Testis (tissue), 3 donors: ENCODE data around the gene STK39. TPM values are rescaled to one million over a fixed set of nuclear protein-coding genes. Genes with fewer than 3 reads are reported as not detected.
A peak's percentile ranks its signal among the peaks of the same experiment; 100 is the strongest.

Experiments used
- DNase-seq: peaks from one replicate; pipeline ENCODE4 v3.0.0-alpha.2; 2019
- H3K27ac ChIP-seq, 2 donors: fragments of 200-600 bp; sonication (generic); one replicate each; pipeline ENCODE4 v1.5.1; 2019
- H3K27me3 ChIP-seq: fragments of 200-600 bp; sonication (generic); one replicate; pipeline ENCODE4 v1.5.1; 2019
- H3K36me3 ChIP-seq: fragments of 200-600 bp; sonication (generic); one replicate; pipeline ENCODE4 v1.5.1; 2017; ENCODE audit warnings: low read depth; ENCODE audit errors: missing control alignments
- H3K4me1 ChIP-seq: fragments of 200-600 bp; sonication (generic); one replicate; pipeline ENCODE4 v1.5.1; 2019
- H3K4me3 ChIP-seq, 2 donors: fragments of 200-600 bp; sonication (generic); one replicate each; pipeline ENCODE4 v1.5.1; 2017 to 2019
- H3K9me3 ChIP-seq: fragments of 200-600 bp; sonication (generic); one replicate; pipeline ENCODE4 v1.5.1; 2017
- POLR2A ChIP-seq: fragments of 450-650 bp; IDR thresholded peaks from one replicate; pipeline ENCODE4 v1.6.1; 2017; ENCODE audit warnings: antibody characterized with exemption, mild to moderate bottlenecking, moderate library complexity
- WGBS, 2 donors: methylation state at CpG; one replicate each; pipeline ENCODE4 v1.1.5; 2018; 5-methylcytosine and 5-hydroxymethylcytosine counted together
- intact Hi-C: fragments of 100-400 bp; cut with DNase I; formaldehyde crosslinking; loops from one replicate; pipeline ENCODE4 v1.15.1; 2023; ENCODE audit warnings: low total_unique reads
- polyA plus RNA-seq: library from polyadenylated mRNA; stranded (reverse); fragments of 350-450 nt; fragmentation: Illumina TruSeq; extraction: RNeasy Lipid Tissue Mini Kit (QIAGEN cat#74804); gene quantifications from one replicate; pipeline ENCODE4 v1.2.3, GENCODE V29; 2014; ENCODE audit warnings: low read depth, low replicate concordance; ENCODE audit not compliant: insufficient read depth
- total RNA-seq, 2 donors: library from RNA; depleted of rRNA; stranded (reverse); fragments of >200 nt; gene quantifications; one replicate each; pipeline ENCODE4 v1.2.3, GENCODE V29; 2016
- TF ChIP-seq, protein P1 (sequence below), 3 experiments: fragments of 450-650 bp in 2 of 3; fragments of 200-600 bp in 1 of 3; sonication (generic) in 1 of 3; IDR thresholded peaks; one replicate each; pipeline ENCODE4 v1.5.1; 2016 to 2019; ENCODE audit warnings: antibody characterized with exemption in 3 of 3, mild to moderate bottlenecking in 2 of 3, moderate library complexity in 1 of 3

The STK39 gene
- total and polyA plus RNA-seq, 3 donors from 2014 or later: 26.4 to 70.7 (median 41.8) TPM

DNA sequence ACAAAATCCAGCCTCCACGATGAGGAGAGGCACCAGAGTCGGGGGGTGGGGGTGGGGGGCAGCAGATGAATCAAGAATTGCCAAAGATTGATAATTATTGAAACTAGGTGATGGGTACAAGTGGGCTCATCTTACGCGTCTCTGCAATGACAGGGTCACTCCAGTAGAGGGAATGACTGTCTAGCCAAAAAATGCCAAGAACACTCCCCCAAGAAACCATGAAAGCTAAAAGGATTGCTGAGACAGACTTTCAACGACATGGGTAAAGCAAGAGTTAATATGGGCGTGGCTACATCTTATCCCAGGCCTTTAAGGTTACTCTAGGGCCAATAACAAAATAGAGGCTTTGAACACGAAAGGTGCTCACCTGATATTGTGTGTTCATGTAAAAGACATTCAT is 86.5 kb downstream of the STK39 start:
- Histone ChIP-seq H3K4me3 (no peak overlapping the region), H3K27ac (peak overlapping the region in 1 of 2 donors; percentile 1), H3K36me3 (no peaks in the 10 kb centered on the region), H3K27me3 (no peaks in the 10 kb centered on the region), H3K4me1 (peaks cover 11% of the 10 kb centered on the region), H3K9me3 (no peaks in the 10 kb centered on the region)
- intact Hi-C loops: no loop called here
- 79 to 80% methylated on average over 7 of the region's 7 CpGs for WGBS, 2 donors
- TF ChIP-seq, protein P1, sequence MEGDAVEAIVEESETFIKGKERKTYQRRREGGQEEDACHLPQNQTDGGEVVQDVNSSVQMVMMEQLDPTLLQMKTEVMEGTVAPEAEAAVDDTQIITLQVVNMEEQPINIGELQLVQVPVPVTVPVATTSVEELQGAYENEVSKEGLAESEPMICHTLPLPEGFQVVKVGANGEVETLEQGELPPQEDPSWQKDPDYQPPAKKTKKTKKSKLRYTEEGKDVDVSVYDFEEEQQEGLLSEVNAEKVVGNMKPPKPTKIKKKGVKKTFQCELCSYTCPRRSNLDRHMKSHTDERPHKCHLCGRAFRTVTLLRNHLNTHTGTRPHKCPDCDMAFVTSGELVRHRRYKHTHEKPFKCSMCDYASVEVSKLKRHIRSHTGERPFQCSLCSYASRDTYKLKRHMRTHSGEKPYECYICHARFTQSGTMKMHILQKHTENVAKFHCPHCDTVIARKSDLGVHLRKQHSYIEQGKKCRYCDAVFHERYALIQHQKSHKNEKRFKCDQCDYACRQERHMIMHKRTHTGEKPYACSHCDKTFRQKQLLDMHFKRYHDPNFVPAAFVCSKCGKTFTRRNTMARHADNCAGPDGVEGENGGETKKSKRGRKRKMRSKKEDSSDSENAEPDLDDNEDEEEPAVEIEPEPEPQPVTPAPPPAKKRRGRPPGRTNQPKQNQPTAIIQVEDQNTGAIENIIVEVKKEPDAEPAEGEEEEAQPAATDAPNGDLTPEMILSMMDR (IDR thresholded peaks at IDR 0.05): peak in 1 of 3 experiments; percentile 13
- no peak for TF ChIP-seq POLR2A
- no peak for DNase-seq

DNA sequence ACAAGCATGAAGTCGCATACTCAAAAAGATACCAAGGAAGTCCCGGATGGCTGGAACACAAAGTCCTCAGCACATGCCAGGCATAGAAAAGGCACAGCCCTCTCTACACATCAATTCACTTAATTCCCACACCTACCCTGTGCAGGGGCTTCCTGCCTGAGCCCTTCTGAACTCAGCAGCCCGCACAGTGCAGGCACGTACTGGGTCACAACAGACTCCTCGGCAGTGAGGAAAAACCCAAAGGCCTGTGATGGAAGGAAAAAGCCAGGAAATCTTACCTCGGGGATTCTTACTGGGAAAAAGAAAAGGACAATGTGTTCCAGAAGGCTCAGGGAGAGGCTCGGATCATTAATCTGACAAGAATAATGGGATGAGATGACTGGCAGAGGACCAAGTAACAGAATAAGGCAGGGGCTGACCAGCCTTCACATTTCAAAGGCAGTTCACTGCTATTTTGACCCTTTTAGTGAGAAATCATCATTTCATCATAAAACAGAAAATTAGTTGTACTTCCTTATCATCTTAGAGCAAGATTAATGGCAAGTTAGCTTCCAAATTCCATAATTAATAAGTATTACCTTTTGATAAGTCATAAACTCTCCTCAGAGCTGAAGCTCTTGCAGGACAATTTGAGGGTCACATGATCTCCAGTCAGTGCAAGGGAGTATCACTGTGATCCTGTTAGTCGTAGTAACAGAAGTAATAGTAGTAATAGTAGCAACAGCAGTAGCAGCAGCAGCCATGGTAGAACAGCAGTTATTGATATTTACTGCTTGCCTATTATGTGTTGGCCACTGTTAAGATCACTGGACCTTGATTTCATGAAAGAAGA is 87.4 kb downstream of the STK39 start:
- WGBS, 2 donors: 38 to 43% methylated on average over 8 of the region's 8 CpGs
- H3K4me3 ChIP-seq: no peak overlapping the region
- intact Hi-C loops: no loop called here
- peak; percentile 17 for DNase-seq
- peaks cover 11% of the 10 kb centered on the region for H3K4me1 ChIP-seq
- no peak for TF ChIP-seq POLR2A
- TF ChIP-seq, protein P1 (IDR thresholded peaks at IDR 0.05): no peak
- H3K36me3 ChIP-seq: no peaks in the 10 kb centered on the region
- H3K9me3 ChIP-seq: no peaks in the 10 kb centered on the region
- H3K27me3 ChIP-seq: no peaks in the 10 kb centered on the region
- H3K27ac ChIP-seq: peak overlapping the region; percentile 1 to 18

DNA sequence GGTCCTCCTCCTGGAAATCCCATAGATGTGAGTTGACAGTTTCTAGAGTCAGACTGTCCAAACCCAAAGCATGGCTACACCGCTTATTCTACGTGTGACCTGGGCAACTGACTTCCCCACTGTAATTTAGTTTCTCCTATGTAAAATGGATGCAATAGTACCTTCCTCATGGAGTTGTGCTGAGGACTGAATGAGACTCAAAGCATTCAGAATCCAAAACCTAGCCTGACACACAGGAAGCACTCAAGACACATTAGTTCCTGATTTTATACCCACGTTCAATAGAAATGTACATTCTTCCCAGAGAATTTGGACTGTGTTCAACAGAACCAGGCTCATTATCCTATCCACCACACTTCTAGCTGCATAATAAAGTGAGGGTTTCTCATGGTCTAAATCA is 88.8 kb downstream of the STK39 start:
- Histone ChIP-seq H3K4me1 (peaks cover 11% of the 10 kb centered on the region), H3K27me3 (no peaks in the 10 kb centered on the region), H3K9me3 (no peaks in the 10 kb centered on the region), H3K27ac (no peak overlapping the region), H3K4me3 (no peak overlapping the region), H3K36me3 (no peaks in the 10 kb centered on the region)
- intact Hi-C loops: no loop called here
- no peak for DNase-seq
- TF ChIP-seq, protein P1 (IDR thresholded peaks at IDR 0.05): no peak
- TF ChIP-seq POLR2A: no peak
- 80 to 85% methylated on average over 3 of the region's 3 CpGs for WGBS, 2 donors

DNA sequence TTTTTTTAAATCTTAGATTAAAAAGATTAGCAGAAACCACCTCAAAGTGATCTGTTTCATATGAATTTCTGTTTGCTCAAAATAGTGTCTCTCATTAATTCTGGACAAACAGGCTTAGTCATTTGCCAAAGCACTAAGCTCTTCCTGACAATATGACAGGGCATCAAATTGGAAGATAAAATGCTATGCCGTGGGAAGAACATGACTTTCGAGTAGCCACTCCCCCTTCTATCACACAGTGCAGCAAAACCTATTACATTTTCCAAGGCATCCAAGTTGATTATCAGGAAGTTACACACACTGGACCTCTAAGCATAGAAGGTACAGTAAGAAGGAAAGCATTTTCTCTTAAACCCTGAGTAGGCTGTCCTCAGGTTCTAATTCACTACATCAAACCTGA is 89.5 kb downstream of the STK39 start:
- Histone ChIP-seq H3K27me3 (no peaks in the 10 kb centered on the region), H3K4me1 (peaks cover 11% of the 10 kb centered on the region), H3K4me3 (no peak overlapping the region), H3K36me3 (no peaks in the 10 kb centered on the region), H3K27ac (no peak overlapping the region), H3K9me3 (no peaks in the 10 kb centered on the region)
- DNase-seq: no peak
- WGBS, 2 donors: 72 to 80% methylated on average over 2 of the region's 2 CpGs
- intact Hi-C loops: no loop called here
- TF ChIP-seq POLR2A: no peak
- TF ChIP-seq, protein P1 (IDR thresholded peaks at IDR 0.05): no peak

DNA sequence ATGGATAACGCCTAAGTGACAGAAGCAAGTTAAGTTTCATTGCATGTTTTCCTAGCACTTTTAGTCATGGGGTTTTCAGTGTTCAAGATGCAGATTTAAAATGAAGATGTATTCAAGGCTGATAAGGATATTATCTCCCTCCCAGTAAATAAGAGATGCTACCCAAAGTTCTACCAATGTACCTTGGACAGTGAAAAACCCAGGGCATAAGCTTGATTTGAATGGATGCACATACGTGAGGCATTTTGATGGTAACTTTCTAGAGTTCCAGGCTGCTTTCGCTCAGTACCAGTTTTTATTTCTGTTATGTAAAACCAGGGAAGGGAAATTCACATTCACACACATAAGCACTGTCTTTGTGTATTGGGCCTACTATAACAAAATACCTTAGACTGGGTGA is 90.3 kb downstream of the STK39 start:
- 95 to 97% methylated on average over 3 of the region's 3 CpGs for WGBS, 2 donors
- no peaks in the 10 kb centered on the region for H3K36me3 ChIP-seq
- no peaks in the 10 kb centered on the region for H3K27me3 ChIP-seq
- H3K4me3 ChIP-seq: no peak overlapping the region
- no peak overlapping the region for H3K27ac ChIP-seq
- intact Hi-C loops: no loop called here
- peaks cover 17% of the 10 kb centered on the region for H3K4me1 ChIP-seq
- no peaks in the 10 kb centered on the region for H3K9me3 ChIP-seq
- DNase-seq: no peak
- TF ChIP-seq, protein P1 (IDR thresholded peaks at IDR 0.05): no peak
- no peak for TF ChIP-seq POLR2A
